GM03348 (cell line): ENCODE data around the gene L3MBTL3.
"Not testable (repeated sequence)": the region's sequence is repeated elsewhere in the genome, so short reads cannot be mapped to it uniquely, and the experiment has no call there.

ENCODE experiments used
- DNase-seq: peaks from one replicate; pipeline ENCODE4 v3.0.0; 2012; ENCODE audit warnings: low spot score

Gene L3MBTL3

GRCh38 chr6:130076512-130076911 is 58.1 kb downstream of the L3MBTL3 start:
- no peak for DNase-seq

- DNase-seq, result no peak
Observed at GRCh38 chr6:130090796-130091195, 72.4 kb downstream of the L3MBTL3 start.

- no peak for DNase-seq
Observed at GRCh38 chr6:130093546-130093945, 75.2 kb downstream of the L3MBTL3 start.

GRCh38 chr6:130098317-130098716 is 79.9 kb downstream of the L3MBTL3 start:
- DNase-seq, result no peak

- DNase-seq, result no peak
Observed at GRCh38 chr6:130099119-130099518, 80.7 kb downstream of the L3MBTL3 start.

GRCh38 chr6:130105996-130106704 is 87.8 kb downstream of the L3MBTL3 start:
- DNase-seq, result no peak

- no peak for DNase-seq
Observed at GRCh38 chr6:130107710-130108109, 89.3 kb downstream of the L3MBTL3 start.

- DNase-seq, result no peak
Observed at GRCh38 chr6:130111031-130111430, 92.7 kb downstream of the L3MBTL3 start.

GRCh38 chr6:130113201-130113710 is 94.9 kb downstream of the L3MBTL3 start:
- no peak for DNase-seq

- no peak for DNase-seq
Observed at GRCh38 chr6:130115036-130115435, 96.7 kb downstream of the L3MBTL3 start.

GRCh38 chr6:130116273-130116672 is 97.9 kb downstream of the L3MBTL3 start:
- no peak for DNase-seq

GRCh38 chr6:130117187-130117701 is 98.9 kb downstream of the L3MBTL3 start:
- not testable (repeated sequence) for DNase-seq

- no peak for DNase-seq
Observed at GRCh38 chr6:130118236-130118635, 99.9 kb downstream of the L3MBTL3 start.

- no peak for DNase-seq
Observed at GRCh38 chr6:130119211-130119610, 100.8 kb downstream of the L3MBTL3 start.

- no peak for DNase-seq
Observed at GRCh38 chr6:130120731-130121130, 102.3 kb downstream of the L3MBTL3 start.

- no peak for DNase-seq
Observed at GRCh38 chr6:130122243-130122642, 103.9 kb downstream of the L3MBTL3 start.

GRCh38 chr6:130127195-130127594 is 108.8 kb downstream of the L3MBTL3 start:
- DNase-seq, result no peak

- DNase-seq, result no peak
Observed at GRCh38 chr6:130128326-130128725, 109.9 kb downstream of the L3MBTL3 start.

GRCh38 chr6:130129762-130130246 is 111.4 kb downstream of the L3MBTL3 start:
- DNase-seq, result no peak

- DNase-seq, result no peak
Observed at GRCh38 chr6:130132286-130132701, 113.9 kb downstream of the L3MBTL3 start.

- DNase-seq, result no peak
Observed at GRCh38 chr6:130134582-130134981, 116.2 kb downstream of the L3MBTL3 start.

- no peak for DNase-seq
Observed at GRCh38 chr6:130136798-130137197, 118.4 kb downstream of the L3MBTL3 start.

GRCh38 chr6:130138116-130138908 is 119.9 kb downstream of the L3MBTL3 start:
- no peak for DNase-seq
